GM18502 (cell line): ENCODE data around the gene TMEM187.

Source experiments
- ATAC-seq: cut with Tn5 transposase; IDR thresholded peaks from one replicate; pipeline ENCODE4 v1.9.1; 2021; ENCODE audit warnings: mild to moderate bottlenecking; ENCODE audit not compliant: unreplicated experiment, poor library complexity

The TMEM187 gene

DNA sequence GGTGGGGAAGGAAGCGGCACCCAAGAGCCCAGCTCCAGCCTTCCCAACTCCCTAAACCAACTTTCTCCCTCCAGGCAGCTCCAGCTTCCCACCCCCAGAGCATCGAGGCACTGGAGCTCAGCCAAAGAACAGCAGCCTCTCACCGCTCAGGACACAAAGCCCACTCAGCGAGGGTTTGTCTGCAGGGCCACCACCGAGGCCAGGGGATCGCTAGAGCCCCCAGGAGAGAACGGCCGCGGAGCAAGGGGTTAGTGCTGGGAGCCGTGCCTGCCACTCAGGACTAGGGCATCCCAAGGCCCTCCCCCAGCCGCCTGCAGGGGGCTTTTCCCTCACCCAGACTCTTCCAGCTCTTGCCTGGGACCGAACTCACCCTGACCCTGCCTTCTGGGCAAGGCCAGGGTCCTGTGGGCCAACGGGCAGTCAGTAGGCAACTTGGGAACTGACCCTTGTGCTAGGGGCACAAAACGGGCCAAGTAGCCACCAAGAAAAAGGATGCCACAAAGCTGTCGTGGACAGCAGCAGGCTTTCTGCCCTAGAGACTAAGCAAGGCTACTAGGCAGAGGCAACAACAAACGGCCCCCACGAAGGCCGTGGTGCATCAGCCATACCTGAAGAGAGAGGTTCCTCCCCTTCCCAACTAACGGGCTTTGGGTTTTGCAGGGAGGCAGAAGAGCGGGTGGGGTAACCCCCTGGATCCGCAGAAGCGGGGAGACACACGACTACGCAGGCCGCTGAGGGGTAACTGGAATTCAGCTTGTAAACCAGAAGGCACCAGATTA lies 3.2 kb upstream of the TMEM187 start:
- ATAC-seq: no peak

- ATAC-seq: no peak
Observed at GRCh38 chrX:153969904-153970356, 2.6 kb upstream of the TMEM187 start.

- ATAC-seq: peak; percentile 13
Observed at GRCh38 chrX:153970357-153971123, 2.0 kb upstream of the TMEM187 start.

DNA sequence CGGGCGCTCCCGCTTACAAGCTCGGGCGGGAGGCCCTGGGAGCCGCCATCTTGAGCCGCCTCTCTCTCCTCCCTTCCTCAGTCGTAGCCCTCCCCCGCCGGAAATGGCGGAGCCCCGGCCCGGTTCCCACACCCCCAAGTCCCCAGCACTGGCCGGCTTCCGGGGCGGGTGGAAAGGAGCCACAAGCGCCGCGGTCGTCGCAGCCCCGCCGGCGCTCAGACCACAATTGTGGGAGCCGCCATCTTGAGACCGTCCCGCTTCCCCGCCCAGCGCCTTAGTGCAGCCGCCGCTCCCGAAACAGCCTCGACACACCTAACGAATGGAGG lies 1.5 kb upstream of the TMEM187 start:
- peak; percentile 52 for ATAC-seq

DNA sequence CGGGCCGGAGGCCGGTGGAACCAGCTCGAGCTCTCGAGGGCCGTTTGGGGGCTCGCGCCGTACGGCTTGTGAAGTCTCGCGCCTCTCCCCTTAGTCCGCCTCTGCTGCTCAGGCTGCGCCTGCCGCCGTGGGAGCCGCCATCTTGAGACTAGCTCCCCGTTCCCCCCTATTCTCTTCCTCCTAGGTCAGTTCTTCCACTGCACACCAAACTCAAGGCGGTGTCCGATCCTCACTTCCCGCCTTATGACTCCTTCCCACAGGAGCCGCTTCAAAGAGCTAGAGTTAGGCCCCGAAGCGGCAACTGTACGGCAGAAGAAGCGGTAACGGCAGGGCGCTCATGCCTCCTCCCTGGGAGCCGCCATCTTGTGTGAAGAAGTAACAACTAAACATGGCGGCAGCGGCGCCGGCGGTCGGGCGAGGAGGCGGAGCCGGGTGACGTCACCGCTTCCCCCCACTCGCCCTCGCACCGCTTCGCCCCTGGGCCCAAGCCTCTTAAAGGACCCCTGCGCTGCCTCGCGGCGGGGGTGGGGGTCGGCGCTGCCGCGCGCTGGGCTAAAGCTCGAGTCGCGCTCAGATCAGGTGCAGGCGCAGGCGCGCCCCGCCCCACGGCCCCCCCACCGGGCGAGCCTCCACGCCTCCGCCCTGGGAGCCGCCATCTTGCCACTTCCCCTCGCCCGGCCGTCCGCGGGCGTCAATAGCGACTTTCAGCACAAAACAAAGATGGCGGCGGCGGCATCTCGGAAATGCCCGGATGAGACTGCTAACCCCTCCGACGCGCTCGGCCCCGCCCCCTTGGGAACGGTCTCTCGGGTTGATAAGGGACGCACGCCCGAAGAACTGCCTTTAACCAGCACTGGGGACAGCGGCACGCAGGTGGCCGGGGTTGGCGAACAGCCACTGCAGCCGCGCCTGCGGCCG lies 845 bp upstream of the TMEM187 start, which contains the start of gene HCFC1:
Gene HCFC1, minus strand, starts transcription at position 369 of the 918 bp plus-strand sequence. CDS start 978 bp downstream, outside the sequence.
- peak; percentile 48 for ATAC-seq

DNA sequence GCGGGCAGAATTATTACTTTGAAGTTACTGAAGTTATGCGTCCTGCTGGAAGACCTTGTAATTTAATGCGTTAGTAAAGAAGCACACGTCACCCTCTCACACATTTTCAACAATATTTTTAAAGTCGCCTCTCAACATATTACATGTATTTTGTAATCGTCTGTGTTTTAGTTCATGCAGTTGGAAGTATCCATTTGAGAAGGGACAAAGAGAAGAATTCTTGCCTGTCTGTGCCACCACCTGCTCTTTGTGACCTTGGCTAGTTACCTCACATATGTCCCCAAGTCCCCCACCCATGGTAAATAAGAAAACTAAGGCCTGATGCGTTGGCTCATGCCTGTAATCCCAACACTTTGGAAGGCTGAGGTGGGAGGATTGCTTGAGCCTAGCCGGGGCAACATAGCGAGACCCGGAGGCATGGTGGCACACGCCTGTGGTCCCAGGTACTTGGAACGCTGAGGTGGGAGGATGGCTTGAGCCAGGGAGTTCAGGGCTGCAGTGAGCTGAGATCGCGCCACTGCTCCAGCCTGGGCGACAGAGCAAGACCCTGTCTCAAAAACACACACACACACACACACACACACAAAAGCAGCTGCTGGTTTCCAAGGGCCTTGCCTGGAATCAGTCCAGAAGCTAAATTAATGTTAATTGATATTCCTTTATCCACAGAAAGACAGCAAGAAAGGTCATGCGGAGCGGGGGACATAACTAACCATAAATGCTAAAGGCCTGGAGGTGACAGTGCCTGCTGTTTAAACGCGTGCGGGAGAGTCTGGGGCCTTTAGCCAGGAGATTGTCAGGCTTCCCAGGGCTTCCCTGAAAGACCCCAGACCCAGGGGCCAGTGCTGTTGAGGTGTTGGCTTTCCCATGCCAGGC lies 811 bp downstream of the TMEM187 start:
- ATAC-seq: no peak

GRCh38 chrX:153974003-153974725 lies 1.6 kb downstream of the TMEM187 start:
- no peak for ATAC-seq

GRCh38 chrX:153974726-153975286 lies 2.3 kb downstream of the TMEM187 start:
- ATAC-seq: no peak

DNA sequence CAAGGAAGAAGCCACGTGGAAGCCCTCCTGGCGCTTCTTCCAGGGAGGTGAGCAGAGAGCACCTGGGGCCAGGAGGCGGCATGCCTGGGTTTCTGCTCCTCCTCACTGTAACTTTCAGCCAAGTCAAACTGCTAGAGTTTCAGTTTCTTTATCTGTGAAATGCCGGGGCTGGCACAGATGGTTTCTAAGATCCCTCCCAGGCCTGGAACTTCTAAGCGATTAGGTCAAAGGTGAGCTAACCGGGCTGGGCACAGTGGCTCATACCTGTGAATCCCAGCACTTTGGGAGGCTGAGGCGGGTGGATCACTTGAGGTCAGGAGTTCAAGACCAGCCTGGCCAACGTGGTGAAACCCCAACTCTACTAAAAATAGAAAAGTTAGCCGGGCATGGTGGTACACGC lies 7.8 kb downstream of the TMEM187 start:
- ATAC-seq: peak; percentile 54

DNA sequence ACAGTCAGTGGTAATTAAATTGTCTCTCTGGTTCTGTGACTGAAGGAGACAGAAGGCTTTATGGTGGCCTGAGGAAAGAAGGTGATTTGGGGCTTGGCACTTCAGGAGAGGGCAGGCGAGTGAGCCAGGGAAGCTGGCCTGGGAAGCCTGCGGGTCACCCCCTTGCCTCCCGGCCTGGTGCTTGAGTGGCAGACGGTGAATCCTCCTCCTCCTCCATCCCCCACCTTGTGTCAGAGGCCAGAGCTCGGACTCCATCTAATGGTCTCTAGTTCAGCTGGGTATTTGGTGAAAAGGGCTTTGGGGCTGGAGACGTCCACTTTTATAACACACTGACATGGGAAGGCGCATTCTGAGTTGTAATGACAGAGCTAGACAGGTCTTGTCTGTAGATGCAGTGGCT lies 8.7 kb downstream of the TMEM187 start:
- ATAC-seq: no peak

DNA sequence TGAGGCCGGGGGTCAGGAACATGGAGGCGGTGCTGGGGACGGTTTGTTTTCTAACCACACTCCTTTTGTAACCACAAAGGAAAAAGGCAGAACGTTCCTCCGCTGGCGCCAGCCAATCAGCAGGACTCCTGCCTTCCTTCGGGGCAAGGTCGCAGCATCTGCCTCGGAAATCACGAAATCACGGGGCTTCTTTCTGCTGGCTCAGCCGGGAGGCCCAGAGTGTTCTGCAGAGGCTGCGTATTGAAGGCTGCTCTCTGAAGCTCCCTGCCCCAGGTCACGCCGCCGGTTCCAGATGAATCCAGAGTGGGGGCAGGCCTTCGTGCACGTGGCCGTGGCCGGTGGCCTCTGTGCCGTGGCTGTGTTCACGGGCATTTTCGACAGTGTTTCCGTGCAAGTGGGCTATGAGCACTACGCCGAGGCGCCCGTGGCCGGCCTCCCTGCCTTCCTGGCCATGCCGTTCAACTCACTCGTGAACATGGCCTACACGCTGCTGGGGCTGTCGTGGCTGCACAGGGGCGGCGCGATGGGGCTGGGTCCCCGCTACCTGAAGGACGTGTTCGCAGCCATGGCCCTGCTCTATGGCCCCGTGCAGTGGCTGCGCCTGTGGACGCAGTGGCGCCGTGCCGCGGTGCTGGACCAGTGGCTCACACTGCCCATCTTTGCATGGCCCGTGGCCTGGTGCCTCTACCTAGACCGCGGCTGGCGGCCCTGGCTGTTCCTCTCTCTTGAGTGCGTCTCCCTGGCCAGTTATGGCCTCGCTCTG lies 9.4 kb downstream of the TMEM187 start:
- ATAC-seq: no peak

GRCh38 chrX:153983321-153983801 lies 10.8 kb downstream of the TMEM187 start:
- ATAC-seq: no peak

DNA sequence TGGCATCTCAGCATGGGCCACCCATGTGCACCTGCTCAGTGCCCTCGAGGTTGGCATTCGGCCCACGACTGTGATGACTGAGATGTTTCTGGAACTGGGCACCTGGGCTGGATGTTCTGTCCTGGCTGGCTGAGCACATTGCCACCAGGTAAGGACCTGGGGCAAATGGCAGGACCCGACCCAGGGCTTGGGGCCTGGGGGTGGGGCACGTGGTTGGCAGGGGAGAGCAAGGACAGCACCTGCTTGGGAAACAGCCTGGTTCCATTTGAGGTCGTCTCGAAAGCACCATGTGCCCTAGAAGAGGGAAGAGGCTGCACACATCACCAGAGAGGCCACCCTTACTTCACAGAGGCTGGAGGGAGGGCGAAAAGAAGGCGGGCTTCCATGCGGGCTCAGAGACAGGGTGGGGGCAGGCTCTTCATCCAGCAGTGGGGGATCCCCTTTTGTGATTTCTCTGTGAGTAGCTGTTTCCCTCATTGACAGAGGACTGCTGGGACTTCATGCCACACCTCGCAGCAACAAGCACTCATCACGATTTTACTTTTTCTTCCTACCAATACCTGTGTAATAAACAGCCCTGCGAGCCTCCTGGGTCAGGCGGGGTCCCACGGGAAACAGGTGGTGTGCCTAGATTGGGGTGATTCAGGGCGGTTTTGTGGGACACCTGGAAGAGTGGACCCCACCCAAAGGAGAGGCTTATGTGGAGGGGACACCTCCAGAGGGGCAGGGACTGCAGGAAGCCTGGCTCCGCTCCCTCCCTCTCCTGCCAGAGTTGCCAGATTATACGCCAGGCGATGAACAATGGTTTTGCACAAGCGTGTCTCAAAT lies 12.0 kb downstream of the TMEM187 start:
- no peak for ATAC-seq

DNA sequence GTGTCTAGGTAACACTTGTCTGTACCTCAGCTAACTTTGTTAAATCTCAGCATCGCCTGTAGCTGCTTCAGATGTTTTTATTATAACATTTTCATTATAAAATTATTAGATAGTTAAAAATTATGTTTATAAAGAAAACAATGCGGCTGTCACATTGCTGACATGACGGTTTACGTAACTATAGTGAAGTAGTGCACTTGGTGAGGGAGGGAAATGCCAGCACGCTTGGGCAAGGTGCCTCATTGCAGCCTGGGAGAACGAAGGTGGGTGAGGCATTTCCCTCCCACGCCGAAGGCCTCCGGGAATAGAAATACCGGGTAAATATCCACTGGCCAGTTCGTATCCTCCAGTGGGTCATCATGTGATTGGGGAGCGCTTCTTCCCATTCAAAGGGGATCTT lies 15.9 kb downstream of the TMEM187 start:
- ATAC-seq: no peak

DNA sequence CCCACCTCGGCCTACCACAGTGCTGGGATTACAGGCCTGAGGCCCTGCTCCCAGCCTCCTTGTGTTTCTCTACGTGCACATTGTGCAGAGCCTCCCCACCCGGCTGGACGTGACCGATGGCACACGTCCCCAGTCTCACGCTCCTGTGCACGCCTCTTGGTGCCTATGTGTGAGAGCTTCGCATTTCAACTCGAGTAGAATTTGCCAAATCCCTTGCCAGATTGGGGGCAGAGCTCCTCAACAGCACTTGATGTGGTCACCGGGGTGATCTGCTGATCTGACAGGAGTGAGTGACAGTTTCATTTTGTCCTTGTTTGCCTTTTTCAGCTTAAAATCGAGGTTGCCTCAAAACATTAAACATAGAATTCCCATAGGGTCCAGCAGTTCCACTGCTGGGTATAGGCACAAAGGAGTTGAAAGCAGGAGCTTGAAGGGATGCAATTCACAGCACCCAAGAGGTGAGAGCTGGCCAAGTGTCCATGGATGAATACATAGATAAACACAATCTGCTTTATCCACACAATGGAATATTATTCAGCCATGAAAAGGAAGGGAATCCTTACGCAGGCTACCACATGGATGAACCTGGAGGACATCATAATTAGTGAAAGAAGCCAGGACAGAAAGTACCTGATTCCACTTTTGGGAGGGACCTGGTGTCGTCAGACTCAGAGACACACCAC lies 17.6 kb downstream of the TMEM187 start:
- ATAC-seq: no peak

DNA sequence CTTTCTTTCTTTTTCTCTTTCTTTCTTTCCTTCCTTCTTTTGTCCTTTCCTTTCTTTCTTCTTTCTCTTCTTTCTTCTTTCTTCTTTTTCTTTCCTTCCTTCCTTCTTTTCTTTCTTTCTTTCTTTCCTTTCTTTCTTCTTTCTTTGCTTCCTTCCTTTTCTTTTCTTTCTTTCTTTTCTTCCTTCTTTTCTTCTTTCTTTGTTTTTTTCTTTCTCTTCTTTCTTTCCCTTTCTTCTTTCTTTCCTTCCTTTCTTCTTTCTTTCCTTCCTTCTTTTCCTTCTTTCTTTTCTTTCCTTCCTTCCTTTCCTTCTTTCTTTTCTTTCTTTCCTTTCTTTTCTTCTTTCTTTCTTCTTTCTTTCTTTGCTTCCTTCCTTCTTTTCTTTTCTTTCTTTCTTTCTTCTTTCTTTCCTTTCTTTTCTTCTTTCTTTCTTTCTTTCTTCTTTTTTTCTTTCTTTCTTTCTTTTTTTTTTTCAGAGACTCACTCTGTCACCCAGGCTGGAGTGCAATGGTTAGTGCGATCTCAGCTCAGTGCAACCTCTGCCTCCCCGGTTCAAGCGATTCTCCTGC lies 18.5 kb downstream of the TMEM187 start:
- no peak for ATAC-seq
